HFFc6 (cell line): ENCODE measurements around the gene ACY1. TPM values are rescaled to one million over a fixed set of nuclear protein-coding genes. Genes with fewer than 3 reads are reported as not detected.

Source experiments
- DNase-seq: peaks from one replicate; pipeline ENCODE4 v3.0.0-alpha.2; 2018
- H3K27ac Mint-ChIP-seq: 2 replicates; pipeline ENCODE4 v1.8.0; 2020; ENCODE audit warnings: mild to moderate bottlenecking, mixed read lengths
- H3K27me3 Mint-ChIP-seq: 2 replicates; pipeline ENCODE4 v1.8.0; 2021; ENCODE audit warnings: mild to moderate bottlenecking, moderate library complexity, mixed read lengths; ENCODE audit not compliant: insufficient read depth
- H3K36me3 Mint-ChIP-seq: 2 replicates; pipeline ENCODE4 v1.8.0; 2021; ENCODE audit warnings: low read depth, mixed read lengths
- H3K4me1 Mint-ChIP-seq: 2 replicates; pipeline ENCODE4 v1.8.0; 2020; ENCODE audit warnings: low read depth, mixed read lengths
- H3K4me3 Mint-ChIP-seq: 2 replicates; pipeline ENCODE4 v1.8.0; 2020; ENCODE audit warnings: mild to moderate bottlenecking, moderate library complexity, mixed read lengths
- H3K9me3 Mint-ChIP-seq: 2 replicates; pipeline ENCODE4 v1.8.0; 2020; ENCODE audit warnings: mild to moderate bottlenecking, mixed read lengths
- CTCF ChIP-seq: fragments of 200-600 bp; sonication (generic); IDR thresholded peaks from 2 replicates; pipeline ENCODE4 v1.5.0; 2021; ENCODE audit warnings: antibody characterized with exemption, mild to moderate bottlenecking
- total RNA-seq, 6 experiments: library from RNA; stranded (reverse); fragmentation: NEBNext Ultra II Directional; extraction: Animal tissue kit (Norgen Biotek cat#: 25700); gene quantifications; 2 replicates in 1 of 6; 3 replicates in 5 of 6; pipeline ENCODE4 v1.2.3, GENCODE V29; 2021

ACY1 gene
- total RNA-seq, 6 experiments from 2014 or later, result 40.0 to 49.2 (median 41.5) TPM

- TF ChIP-seq CTCF, result no peak
- no peak for DNase-seq
- no peaks in the 10 kb centered on the region for H3K9me3 Mint-ChIP-seq
- peaks cover 18% of the 10 kb centered on the region for H3K4me1 Mint-ChIP-seq
- H3K36me3 Mint-ChIP-seq, result no peaks in the 10 kb centered on the region
- no peaks in the 10 kb centered on the region; the same call in none of the 2 replicates for H3K27me3 Mint-ChIP-seq
- no peak overlapping the region for H3K27ac Mint-ChIP-seq
- H3K4me3 Mint-ChIP-seq, result no peak overlapping the region
Measured at GRCh38 chr3:51949121-51949520, 34.2 kb upstream of the ACY1 start.

- no peaks in the 10 kb centered on the region for H3K9me3 Mint-ChIP-seq
- H3K36me3 Mint-ChIP-seq, result no peaks in the 10 kb centered on the region
- H3K4me3 Mint-ChIP-seq, result no peak overlapping the region
- no peak for DNase-seq
- peaks cover 20% of the 10 kb centered on the region for H3K4me1 Mint-ChIP-seq
- H3K27ac Mint-ChIP-seq, result no peak overlapping the region
- TF ChIP-seq CTCF, result no peak
- H3K27me3 Mint-ChIP-seq, result no peaks in the 10 kb centered on the region; the same call in none of the 2 replicates
Measured at GRCh38 chr3:51950899-51951298, 32.4 kb upstream of the ACY1 start.

- H3K27me3 Mint-ChIP-seq, result no peaks in the 10 kb centered on the region; the same call in none of the 2 replicates
- no peak for TF ChIP-seq CTCF
- H3K36me3 Mint-ChIP-seq, result peaks cover 4% of the 10 kb centered on the region; the same call in 1 of the 2 replicates
- H3K27ac Mint-ChIP-seq, result peak overlapping the region; percentile 53
- H3K4me3 Mint-ChIP-seq, result no peak overlapping the region
- peak; percentile 71 for DNase-seq
- H3K4me1 Mint-ChIP-seq, result peaks cover 20% of the 10 kb centered on the region
- H3K9me3 Mint-ChIP-seq, result no peaks in the 10 kb centered on the region
Measured at GRCh38 chr3:51953445-51953844, 29.9 kb upstream of the ACY1 start.

- peaks cover 20% of the 10 kb centered on the region for H3K4me1 Mint-ChIP-seq
- no peaks in the 10 kb centered on the region; the same call in none of the 2 replicates for H3K27me3 Mint-ChIP-seq
- peak overlapping the region; percentile 53; the same call in 1 of the 2 replicates for H3K27ac Mint-ChIP-seq
- no peaks in the 10 kb centered on the region for H3K9me3 Mint-ChIP-seq
- no peak overlapping the region for H3K4me3 Mint-ChIP-seq
- peaks cover 5% of the 10 kb centered on the region; the same call in 1 of the 2 replicates for H3K36me3 Mint-ChIP-seq
- no peak for DNase-seq
- TF ChIP-seq CTCF, result no peak
Measured at GRCh38 chr3:51954105-51954504, 29.2 kb upstream of the ACY1 start.

GRCh38 chr3:51954713-51955112 lies 28.6 kb upstream of the ACY1 start:
- H3K27ac Mint-ChIP-seq, result no peak overlapping the region
- H3K27me3 Mint-ChIP-seq, result no peaks in the 10 kb centered on the region; the same call in none of the 2 replicates
- DNase-seq, result no peak
- TF ChIP-seq CTCF, result no peak
- H3K4me1 Mint-ChIP-seq, result peaks cover 20% of the 10 kb centered on the region
- H3K9me3 Mint-ChIP-seq, result no peaks in the 10 kb centered on the region
- peaks cover 5% of the 10 kb centered on the region; the same call in 1 of the 2 replicates for H3K36me3 Mint-ChIP-seq
- no peak overlapping the region for H3K4me3 Mint-ChIP-seq
